H1 (cell line): ENCODE results near the gene EPHA6. TPM values are rescaled to one million over a fixed set of nuclear protein-coding genes. Genes with fewer than 3 reads are reported as not detected.

ENCODE experiments used
- CTCF ChIA-PET: fragments of 300-600 bp; sonication (Branson Sonifier 250); formaldehyde crosslinking; loops from one replicate; lab custom pipeline; 2021; ENCODE audit not compliant: partially characterized antibody; lab: Charles Lee
- POLR2A ChIA-PET: fragments of 300-600 bp; sonication (Branson Sonifier 250); formaldehyde crosslinking; loops from one replicate; lab custom pipeline; 2021; ENCODE audit warnings: inconsistent platforms; ENCODE audit not compliant: partially characterized antibody; lab: Charles Lee
- DNase-seq, 2 experiments: peaks; one replicate each; pipeline versions ENCODE4 v3.0.0 to v3.0.0-alpha.2; 2010 to 2022; ENCODE audit warnings: low spot score in 2 of 2, low read depth in 1 of 2, mixed read lengths in 1 of 2
- FAIRE-seq: peaks from 2 replicates; lab custom pipeline; 2011; peaks lifted over from hg19 to GRCh38; lab: Jason Lieb, UNC
- H2AFZ ChIP-seq: 2 replicates; pipeline ENCODE4 v1.8.1; 2012; ENCODE audit warnings: low read length, inconsistent platforms
- H2AK5ac ChIP-seq: 2 replicates; pipeline ENCODE4 v1.6.1; 2013; ENCODE audit warnings: low read depth, low read length
- H2BK120ac ChIP-seq: replicated peaks from 2 replicates; pipeline ENCODE3; 2013; ENCODE audit warnings: low read depth, low read length, inconsistent platforms
- H2BK12ac ChIP-seq: 2 replicates; pipeline ENCODE4 v1.6.1; 2013; ENCODE audit warnings: low read depth, low read length
- H2BK15ac ChIP-seq: 2 replicates; pipeline ENCODE4 v1.6.1; 2013; ENCODE audit warnings: low read length
- H2BK20ac ChIP-seq: 2 replicates; pipeline ENCODE4 v1.6.1; 2013; ENCODE audit warnings: low read length
- H2BK5ac ChIP-seq: 2 replicates; pipeline ENCODE4 v1.6.1; 2013; ENCODE audit warnings: low read depth, low read length
- H3K14ac ChIP-seq: 2 replicates; pipeline ENCODE4 v1.6.1; 2013; ENCODE audit warnings: inconsistent platforms; ENCODE audit not compliant: insufficient read length
- H3K18ac ChIP-seq: 2 replicates; pipeline ENCODE4 v1.6.1; 2013; ENCODE audit warnings: low read length; ENCODE audit errors: extremely low read depth
- H3K23ac ChIP-seq: 2 replicates; pipeline ENCODE4 v1.6.1; 2013; ENCODE audit warnings: inconsistent platforms; ENCODE audit not compliant: insufficient read length
- H3K23me2 ChIP-seq: 2 replicates; pipeline ENCODE4 v1.6.1; 2013; ENCODE audit warnings: low read depth, low read length
- H3K27ac ChIP-seq: 2 replicates; pipeline ENCODE4 v1.6.1; 2011; ENCODE audit warnings: low read depth, low read length, inconsistent platforms
- H3K27me3 ChIP-seq, 4 experiments: replicated peaks in 1 of 4; 1 replicate in 1 of 4; 2 replicates in 3 of 4; pipeline versions ENCODE4 v1.6.1 to v1.8.1; 2011 to 2013; ENCODE audit warnings: low read length in 3 of 4, mild to moderate bottlenecking in 3 of 4, inconsistent platforms in 2 of 4, mixed read lengths in 2 of 4, moderate library complexity in 1 of 4; ENCODE audit not compliant: control insufficient read depth in 3 of 4, insufficient read depth in 3 of 4; ENCODE audit errors: extremely low read depth in 1 of 4
- H3K36me3 ChIP-seq, 4 experiments: 2 replicates each; pipeline versions ENCODE4 v1.6.1 to v1.8.1; 2011 to 2013; ENCODE audit warnings: mild to moderate bottlenecking in 4 of 4, low read length in 3 of 4, moderate library complexity in 2 of 4, control low read depth in 1 of 4, inconsistent platforms in 1 of 4; ENCODE audit not compliant: insufficient read depth in 4 of 4, control insufficient read depth in 2 of 4
- H3K4ac ChIP-seq: replicated peaks from 2 replicates; pipeline ENCODE3; 2013; ENCODE audit warnings: low read length, low read depth, mixed read lengths, inconsistent platforms; ENCODE audit not compliant: insufficient read length
- H3K4me1 ChIP-seq, 4 experiments: replicated peaks in 1 of 4; 1 replicate in 1 of 4; 2 replicates in 3 of 4; pipeline versions ENCODE4 v1.6.1 to v1.8.1; 2011 to 2013; ENCODE audit warnings: low read length in 3 of 4, inconsistent platforms in 2 of 4, mixed read lengths in 1 of 4; ENCODE audit not compliant: insufficient read depth in 4 of 4, control insufficient read depth in 3 of 4
- H3K4me2 ChIP-seq, 2 experiments: 2 replicates each; pipeline versions ENCODE4 v1.6.1 to v1.8.1; 2011 to 2013; ENCODE audit warnings: low read depth in 2 of 2, low read length in 2 of 2, control low read depth in 1 of 2, inconsistent platforms in 1 of 2, mild to moderate bottlenecking in 1 of 2; ENCODE audit not compliant: insufficient read depth in 1 of 2
- H3K4me3 ChIP-seq, 4 experiments: fragments of 200-600, 300-600 bp in 1 of 4; sonication (generic), shearing (Covaris generic), sonication (Bioruptor Twin) in 1 of 4; 2 replicates each; pipeline versions ENCODE4 v1.5.1 to v1.8.1; 2011 to 2016; ENCODE audit warnings: low read length in 4 of 4, low read depth in 3 of 4, control low read depth in 2 of 4, inconsistent platforms in 2 of 4, mild to moderate bottlenecking in 2 of 4, mixed read lengths in 1 of 4, moderate library complexity in 1 of 4; ENCODE audit not compliant: insufficient read depth in 2 of 4; ENCODE audit errors: extremely low read depth in 1 of 4
- H3K56ac ChIP-seq: replicated peaks from 2 replicates; pipeline ENCODE3; 2013; ENCODE audit warnings: low read depth, mild to moderate bottlenecking, mixed read lengths, low read length, inconsistent platforms; ENCODE audit not compliant: insufficient read length
- H3K79me1 ChIP-seq: 2 replicates; pipeline ENCODE4 v1.6.1; 2013; ENCODE audit warnings: low read depth, low read length, control low read depth
- H3K79me2 ChIP-seq, 2 experiments: 2 replicates each; pipeline versions ENCODE4 v1.6.1 to v1.8.1; 2012 to 2013; ENCODE audit warnings: low read length in 2 of 2, mild to moderate bottlenecking in 2 of 2, inconsistent platforms in 1 of 2; ENCODE audit not compliant: insufficient read depth in 2 of 2, control insufficient read depth in 1 of 2
- H3K9ac ChIP-seq, 4 experiments: replicated peaks in 1 of 4; 1 replicate in 1 of 4; 2 replicates in 3 of 4; pipeline versions ENCODE4 v1.6.1 to v1.8.1; 2011 to 2013; ENCODE audit warnings: low read depth in 3 of 4, low read length in 3 of 4, control low read depth in 2 of 4, mild to moderate bottlenecking in 2 of 4, moderate library complexity in 2 of 4, inconsistent platforms in 1 of 4; ENCODE audit errors: extremely low read depth in 1 of 4
- H3K9me3 ChIP-seq, 2 experiments: 2 replicates each; pipeline versions ENCODE4 v1.6.1 to v1.8.1; 2012 to 2013; ENCODE audit warnings: mild to moderate bottlenecking in 2 of 2, moderate library complexity in 2 of 2, control low read depth in 1 of 2, inconsistent platforms in 1 of 2, low read depth in 1 of 2, low read length in 1 of 2, mixed read lengths in 1 of 2; ENCODE audit not compliant: insufficient read depth in 2 of 2
- H4K20me1 ChIP-seq, 2 experiments: replicated peaks in 1 of 2; 2 replicates each; pipeline versions ENCODE3 to v1.8.1; 2011 to 2013; ENCODE audit warnings: inconsistent platforms in 2 of 2, low read length in 2 of 2, mild to moderate bottlenecking in 1 of 2; ENCODE audit not compliant: insufficient read depth in 2 of 2, control insufficient read depth in 1 of 2
- H4K5ac ChIP-seq: 2 replicates; pipeline ENCODE4 v1.6.1; 2013; ENCODE audit warnings: low read length, low read depth, mixed read lengths, inconsistent platforms; ENCODE audit not compliant: insufficient read length
- H4K8ac ChIP-seq: 2 replicates; pipeline ENCODE4 v1.8.0; 2013; ENCODE audit warnings: mild to moderate bottlenecking, moderate library complexity, low read length, inconsistent platforms; ENCODE audit not compliant: insufficient read depth; ENCODE audit errors: extremely low read depth
- H4K91ac ChIP-seq: replicated peaks from 2 replicates; pipeline ENCODE3; 2013; ENCODE audit warnings: low read length, mixed read lengths, inconsistent platforms; ENCODE audit not compliant: insufficient read length
- KDM5A ChIP-seq: fragments of 200-600 bp; IDR thresholded peaks from 2 replicates; pipeline ENCODE4 v1.7.1; 2012; ENCODE audit warnings: mild to moderate bottlenecking, low read length, inconsistent platforms, mixed read lengths
- PHF8 ChIP-seq: fragments of 200-600 bp; sonication (generic); conservative IDR thresholded peaks from 2 replicates; pipeline ENCODE4 v1.7.1; 2012; ENCODE audit warnings: low read depth, mild to moderate bottlenecking, inconsistent platforms, low read length, moderate library complexity
- WGBS, 2 experiments: shearing (Covaris generic) in 1 of 2; methylation state at CpG; one replicate each; pipeline versions ENCODE4 v1.1.6 to v1.1.7; 2013 to 2015; ENCODE audit warnings: low lambda C conversion rate in 2 of 2, mixed read lengths in 2 of 2, inconsistent platforms in 1 of 2, low coverage in 1 of 2, missing lambda C conversion rate in 1 of 2; ENCODE audit not compliant: insufficient replicate concordance in 2 of 2, insufficient coverage in 1 of 2, insufficient read length in 1 of 2; ENCODE audit errors: extremely low coverage in 1 of 2, missing lambda C conversion rate in 1 of 2; 5-methylcytosine and 5-hydroxymethylcytosine counted together
- polyA plus RNA-seq, 7 experiments: library from polyadenylated mRNA; depleted of rRNA in 3 of 7; stranded (reverse) in 5 of 7; unstranded in 2 of 7; fragments of >200 nt in 5 of 7; fragments of 200-250 nt in 2 of 7; gene quantifications; 1 replicate in 5 of 7; 2 replicates in 1 of 7; 4 replicates in 1 of 7; pipeline versions ENCODE4 v1.2.1 to v1.2.3, GENCODE V29; 2011 to 2013; ENCODE audit warnings: missing spikeins in 2 of 7, mixed read lengths in 2 of 7
- total RNA-seq: library from RNA; stranded (reverse); fragmentation: NEBNext Ultra II Directional; extraction: Animal tissue kit (Norgen Biotek cat#: 25700); gene quantifications from 2 replicates; pipeline ENCODE4 v1.2.1, GENCODE V29; 2021

EPHA6 gene
- total and polyA plus RNA-seq, 2 of the 8 experiments (the other 6 are each of a cell fraction or from before 2014, with no cell fraction given), result 0.83 to 3.2 TPM

DNA sequence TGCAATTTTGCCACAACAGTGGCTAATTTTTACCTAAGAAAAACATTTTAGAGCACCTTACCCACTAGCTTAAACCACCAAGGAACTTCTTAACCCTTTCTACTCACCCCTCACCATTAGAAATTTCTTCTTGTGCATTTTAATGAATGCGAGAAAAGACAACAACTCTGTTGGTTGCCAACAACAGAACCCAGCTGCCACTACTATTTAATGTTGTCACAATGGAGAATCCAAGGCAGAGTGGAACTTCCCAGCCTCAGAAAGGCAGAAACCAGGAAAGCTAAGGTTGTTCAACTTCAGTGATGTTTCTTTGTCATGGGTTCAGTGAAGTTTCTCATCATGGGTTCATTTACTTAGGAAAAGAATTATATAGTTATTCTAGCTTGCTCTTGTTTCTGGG, 625.0 kb downstream of the EPHA6 start:
- H3K4me2 ChIP-seq, result peak overlapping the region in 1 of 2 experiments; percentile 14; a peak in 1 of 4 replicates
- POLR2A ChIA-PET, result no interaction called here
- TF ChIP-seq KDM5A, result no peak
- no peak for TF ChIP-seq PHF8

More for the DNA sequence above, 625.0 kb downstream of the EPHA6 start:
- Histone ChIP-seq H3K4ac (no peak overlapping the region), H3K18ac (no peak overlapping the region), H3K9ac (no peak overlapping the region), H2BK20ac (no peak overlapping the region), H2BK5ac (no peak overlapping the region), H3K23me2 (no peaks in the 10 kb centered on the region), H3K79me1 (no peaks in the 10 kb centered on the region), H4K91ac (no peak overlapping the region), H4K20me1 (no peaks in the 10 kb centered on the region), H4K8ac (no peak overlapping the region), H3K56ac (no peak overlapping the region), H3K27ac (0 out of 2 replicates have a peak overlapping the region, but pooled peaks have one; percentile 48), H3K14ac (no peak overlapping the region), H3K4me3 (peak overlapping the region in 1 of 4 experiments; percentile 14; a peak in 1 of 8 replicates), H3K4me1 (peaks cover 0 to 5% (median 0%) of the 10 kb centered on the region in 4 experiments; a peak in 2 of 7 replicates), H3K36me3 (no peaks in the 10 kb centered on the region), H2BK120ac (no peak overlapping the region), H3K23ac (no peak overlapping the region), H3K79me2 (no peaks in the 10 kb centered on the region), H4K5ac (no peak overlapping the region), H3K27me3 (no peaks in the 10 kb centered on the region), H2AFZ (peak overlapping the region; percentile 10; the same call in 1 of the 2 replicates), H3K9me3 (no peaks in the 10 kb centered on the region), H2AK5ac (no peak overlapping the region), H2BK15ac (no peak overlapping the region), H2BK12ac (no peak overlapping the region)
- CTCF ChIA-PET, result interaction anchor here (1.4 kb wide), 1 partner anchor 11 kb away, joined by 3 read pairs; no protein-coding TSS in a partner anchor
- FAIRE-seq (peak; percentile 85), DNase-seq (no peak)
- 76% methylated on average over 1 of the region's 1 CpG; no CpG with 5 or more reads in 1 of the 2 experiments for WGBS, 2 experiments
